Endothelial cell of umbilical vein (primary cell): ENCODE results near the gene CISD2. TPM values are rescaled to one million over a fixed set of nuclear protein-coding genes. Genes with fewer than 3 reads are reported as not detected.

Source experiments
- BruUV-seq: library from RNA; stranded (reverse); fragments of 400-500 nt; replicated peaks from 2 replicates; lab custom pipeline; 2021; lab: Mats Ljungman, UMichigan
- CTCF ChIA-PET: fragments of 300-600, 350-600 bp; sonication (Branson Sonifier 250); formaldehyde crosslinking; loops from one replicate; lab custom pipeline; 2021; ENCODE audit warnings: antibody characterized with exemption, inconsistent platforms; lab: Charles Lee
- POLR2A ChIA-PET: fragments of 300-600, 350-600 bp; sonication (Branson Sonifier 250); formaldehyde crosslinking; loops from one replicate; lab custom pipeline; 2021; ENCODE audit warnings: antibody characterized with exemption, inconsistent platforms; lab: Charles Lee
- DNase-seq: peaks from one replicate; pipeline ENCODE4 v3.0.0-alpha.2; 2011; ENCODE audit warnings: low read depth, low spot score
- FAIRE-seq: peaks from 2 replicates; lab custom pipeline; 2011; peaks lifted over from hg19 to GRCh38; lab: Jason Lieb, UNC
- H2AFZ ChIP-seq: 2 replicates; pipeline ENCODE4 v1.6.0; 2012; ENCODE audit warnings: low read depth, low read length, control low read depth, inconsistent platforms
- H3K27ac ChIP-seq: 2 replicates; pipeline ENCODE4 v1.5.1; 2011; ENCODE audit warnings: low read depth, mild to moderate bottlenecking, control low read depth, low read length, moderate library complexity; ENCODE audit not compliant: insufficient read depth
- H3K27me3 ChIP-seq, 2 experiments: 2 replicates each; pipeline versions ENCODE4 v1.6.0 to v1.6.1; 2011; ENCODE audit warnings: low read length in 2 of 2, mixed read lengths in 1 of 2; ENCODE audit not compliant: control insufficient read depth in 2 of 2, insufficient read depth in 2 of 2
- H3K36me3 ChIP-seq, 2 experiments: 2 replicates in 1 of 2; 3 replicates in 1 of 2; pipeline ENCODE4 v1.5.1; 2011; ENCODE audit warnings: low read length in 2 of 2, mild to moderate bottlenecking in 1 of 2, moderate library complexity in 1 of 2; ENCODE audit not compliant: control insufficient read depth in 2 of 2, insufficient read depth in 2 of 2; ENCODE audit errors: extremely low read depth in 1 of 2
- H3K4me1 ChIP-seq: 3 replicates; pipeline ENCODE4 v1.5.1; 2011; ENCODE audit warnings: mild to moderate bottlenecking, low read length; ENCODE audit not compliant: control insufficient read depth, insufficient read depth; ENCODE audit errors: extremely low read depth
- H3K4me2 ChIP-seq: 2 replicates; pipeline ENCODE4 v1.6.1; 2011; ENCODE audit warnings: low read length, control low read depth, mixed read lengths; ENCODE audit not compliant: insufficient read depth
- H3K4me3 ChIP-seq, 3 experiments: fragments of 200-600 bp in 1 of 3; sonication (generic), shearing (Covaris generic) in 1 of 3; replicated peaks in 1 of 3; 2 replicates each; pipeline ENCODE4 v1.5.1; 2011 to 2016; ENCODE audit warnings: control low read depth in 3 of 3, low read length in 3 of 3, mild to moderate bottlenecking in 2 of 3, inconsistent platforms in 1 of 3, low read depth in 1 of 3, moderate library complexity in 1 of 3; ENCODE audit not compliant: insufficient read depth in 1 of 3
- H3K79me2 ChIP-seq: 2 replicates; pipeline ENCODE4 v1.6.0; 2012; ENCODE audit warnings: low read length, inconsistent platforms; ENCODE audit not compliant: control insufficient read depth, insufficient read depth
- H3K9ac ChIP-seq: replicated peaks from 2 replicates; pipeline ENCODE3; 2011; ENCODE audit warnings: low read length, control low read depth; ENCODE audit not compliant: insufficient read depth; ENCODE audit errors: extremely low read depth
- H3K9me1 ChIP-seq: replicated peaks from 3 replicates; pipeline ENCODE4 v1.6.0; 2011; ENCODE audit warnings: mild to moderate bottlenecking, low read length; ENCODE audit not compliant: control insufficient read depth, insufficient read depth; ENCODE audit errors: extremely low read depth
- H3K9me3 ChIP-seq: replicated peaks from 2 replicates; pipeline ENCODE4 v1.5.1; 2012; ENCODE audit warnings: low read length, inconsistent platforms; ENCODE audit not compliant: control insufficient read depth, insufficient read depth
- H4K20me1 ChIP-seq: replicated peaks from 2 replicates; pipeline ENCODE3; 2011; ENCODE audit warnings: mild to moderate bottlenecking, low read length; ENCODE audit not compliant: control insufficient read depth, insufficient read depth; ENCODE audit errors: extremely low read depth
- EZH2 ChIP-seq: IDR thresholded peaks from 2 replicates; pipeline ENCODE4 v1.6.1; 2012; ENCODE audit warnings: borderline replicate concordance, low read depth, mild to moderate bottlenecking, moderate library complexity, low read length, inconsistent platforms; ENCODE audit not compliant: severe bottlenecking
- FOS ChIP-seq: IDR thresholded peaks from 2 replicates; pipeline ENCODE4 v1.6.1; 2011; ENCODE audit warnings: mild to moderate bottlenecking, low read length, moderate library complexity, borderline replicate concordance; ENCODE audit not compliant: insufficient read depth
- GATA2 ChIP-seq: IDR thresholded peaks from 2 replicates; pipeline ENCODE4 v1.7.0; 2011; ENCODE audit warnings: low read depth, mild to moderate bottlenecking, moderate library complexity, mixed read lengths, low read length; ENCODE audit not compliant: insufficient read length, insufficient read depth
- JUN ChIP-seq: IDR thresholded peaks from 2 replicates; pipeline ENCODE4 v1.6.1; 2011; ENCODE audit warnings: borderline replicate concordance, low read depth; ENCODE audit not compliant: insufficient read length, insufficient read depth
- MYC ChIP-seq: IDR thresholded peaks from one replicate; pipeline ENCODE4 v1.6.1; 2011; ENCODE audit warnings: mild to moderate bottlenecking, low read depth, low read length
- POLR2A ChIP-seq: IDR thresholded peaks from 2 replicates; pipeline ENCODE4 v1.6.1; 2012; ENCODE audit warnings: low read depth, mild to moderate bottlenecking, control low read depth, low read length
- POLR2AphosphoS5 ChIP-seq: IDR thresholded peaks from 2 replicates; pipeline ENCODE4 v1.6.1; 2012; ENCODE audit warnings: low read depth, mild to moderate bottlenecking, control low read depth, low read length, moderate library complexity; ENCODE audit not compliant: insufficient read depth
- dilution Hi-C: fragments of 300-500 bp; cut with MboI; formaldehyde crosslinking; loops from one replicate; pipeline ENCODE4 v1.15.0; 2019; ENCODE audit warnings: low sequenced_read_pairs; ENCODE audit not compliant: extremely low pct_ligation_motif_present
- intact Hi-C: fragments of 100-400 bp; cut with micrococcal nuclease; formaldehyde crosslinking; loops from one replicate; pipeline ENCODE4 v1.10.0; 2022
- polyA plus RNA-seq, 4 experiments: library from polyadenylated mRNA; depleted of rRNA in 3 of 4; stranded (reverse) in 3 of 4; unstranded in 1 of 4; fragments of >200 nt; gene quantifications; 2 replicates each; pipeline versions ENCODE4 v1.2.1 to v1.2.3, GENCODE V29; 2011 to 2012; ENCODE audit warnings: missing spikeins in 1 of 4
- total RNA-seq: library from RNA; stranded (reverse); gene quantifications from 2 replicates; pipeline ENCODE4 v1.2.3, GENCODE V29; 2021
- TF ChIP-seq, protein P1 (sequence below): IDR thresholded peaks from 2 replicates; pipeline ENCODE4 v1.6.1; 2011; ENCODE audit not compliant: insufficient read depth, insufficient read length
- TF ChIP-seq, protein P2 (sequence below), 2 donors: IDR thresholded peaks; 1 replicate in 1 of 2; 2 replicates in 1 of 2; pipeline ENCODE4 v1.5.1; 2011; ENCODE audit warnings: low read length in 2 of 2, mild to moderate bottlenecking in 2 of 2, moderate library complexity in 2 of 2, control low read depth in 1 of 2, inconsistent platforms in 1 of 2, low read depth in 1 of 2; ENCODE audit not compliant: insufficient read depth in 1 of 2; ENCODE audit errors: extremely low read depth in 1 of 2

CISD2 gene
- total and polyA plus RNA-seq, 2 donors (not counting 3 experiments of a cell fraction or from before 2014, with no cell fraction given) = 14.6 to 28.4 TPM

DNA sequence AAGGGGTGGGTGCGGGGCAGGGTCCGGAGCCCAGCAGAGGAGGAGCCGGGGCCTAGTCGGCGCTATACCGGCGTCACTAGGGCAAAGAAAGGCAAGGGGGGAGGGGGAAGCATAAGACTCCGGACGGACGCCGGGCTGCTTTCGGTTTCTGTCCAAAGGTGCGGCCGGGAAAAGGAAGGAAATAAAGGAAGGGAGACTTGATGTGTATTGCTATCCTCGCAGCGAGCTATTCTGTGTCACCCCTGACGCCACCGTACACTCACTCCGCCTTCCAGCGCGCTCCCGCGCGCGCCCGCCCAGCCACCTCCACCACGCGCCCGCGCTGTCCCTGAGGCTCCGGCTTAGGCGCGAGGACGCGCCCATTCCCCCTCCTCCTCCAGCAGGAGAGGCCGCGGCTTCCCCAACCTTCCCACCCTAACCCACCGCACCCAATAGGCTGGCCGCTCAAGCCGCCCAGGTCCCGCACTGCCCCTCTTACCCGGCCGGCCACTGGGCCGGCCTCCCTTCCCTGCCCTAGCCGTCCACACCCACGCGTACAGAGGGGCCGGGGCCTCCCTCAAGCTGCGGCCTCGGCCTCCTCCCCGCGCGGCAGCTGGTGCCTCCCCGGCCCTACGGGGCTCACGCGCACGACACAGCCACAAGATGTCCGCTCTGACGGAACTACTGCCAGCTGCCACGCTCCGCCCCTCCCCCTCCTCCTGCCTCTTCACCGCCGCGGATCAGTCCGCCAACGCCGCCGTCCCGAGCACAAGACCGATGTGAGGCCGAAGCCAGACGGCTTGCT is 41.7 kb upstream of the CISD2 start, which contains the start of gene UBE2D3:
UBE2D3 (minus strand) TSS at position 662 of the 784 bp plus-strand sequence. CDS start 1,043 bp downstream, outside the sequence.
- dilution Hi-C loops = no loop called here
- no peaks in the 10 kb centered on the region for H3K9me1 ChIP-seq
- peak within 1 kb of the TSS; percentile 98 for H3K27ac ChIP-seq
- peaks cover 6% of the 10 kb centered on the region for H4K20me1 ChIP-seq
- peak within 1 kb of the TSS; percentile 70 for H2AFZ ChIP-seq
- no peaks in the 10 kb centered on the region for H3K9me3 ChIP-seq
- peaks cover 32% of the 10 kb centered on the region for H3K4me1 ChIP-seq
- peak; percentile 73 for FAIRE-seq
- peak; percentile 92 for DNase-seq
- ChIA-PET CTCF (interaction anchor here (0.7 to 2.5 kb wide), 10 partner anchors 9 to 407 kb away, joined by 3 to 15 read pairs (median 4); no protein-coding TSS in a partner anchor), POLR2A (interaction anchor here (0.8 to 2.8 kb wide), 10 partner anchors 8 to 182 kb away, joined by 3 to 35 read pairs (median 4); partner anchors contain the start of genes CISD2 and MANBA)
- peaks cover 47% of the 10 kb centered on the region for H3K79me2 ChIP-seq
- no TSS peak for BruUV-seq
- peak within 1 kb of the TSS; percentile 98 for H3K4me2 ChIP-seq
- peak within 1 kb of the TSS; percentile 82 to 97 (median 89) for H3K4me3 ChIP-seq
- peaks cover 0 to 3% of the 10 kb centered on the region in 2 experiments for H3K36me3 ChIP-seq
- intact Hi-C loops = loop anchor here (1.0 to 5.0 kb wide), 6 partner anchors 185 to 396 kb away; partner anchors contain the start of genes BDH2, CENPE and SLC9B2
- no peaks in the 10 kb centered on the region for H3K27me3 ChIP-seq
- H3K9ac ChIP-seq = peak within 1 kb of the TSS; percentile 100
- TF ChIP-seq MYC = peak; percentile 98
- TF ChIP-seq EZH2 = no peak
- TF ChIP-seq POLR2AphosphoS5 = peak; percentile 75
- TF ChIP-seq FOS = no peak
- TF ChIP-seq, protein P1, sequence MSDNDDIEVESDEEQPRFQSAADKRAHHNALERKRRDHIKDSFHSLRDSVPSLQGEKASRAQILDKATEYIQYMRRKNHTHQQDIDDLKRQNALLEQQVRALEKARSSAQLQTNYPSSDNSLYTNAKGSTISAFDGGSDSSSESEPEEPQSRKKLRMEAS = no peak
- TF ChIP-seq, protein P2, sequence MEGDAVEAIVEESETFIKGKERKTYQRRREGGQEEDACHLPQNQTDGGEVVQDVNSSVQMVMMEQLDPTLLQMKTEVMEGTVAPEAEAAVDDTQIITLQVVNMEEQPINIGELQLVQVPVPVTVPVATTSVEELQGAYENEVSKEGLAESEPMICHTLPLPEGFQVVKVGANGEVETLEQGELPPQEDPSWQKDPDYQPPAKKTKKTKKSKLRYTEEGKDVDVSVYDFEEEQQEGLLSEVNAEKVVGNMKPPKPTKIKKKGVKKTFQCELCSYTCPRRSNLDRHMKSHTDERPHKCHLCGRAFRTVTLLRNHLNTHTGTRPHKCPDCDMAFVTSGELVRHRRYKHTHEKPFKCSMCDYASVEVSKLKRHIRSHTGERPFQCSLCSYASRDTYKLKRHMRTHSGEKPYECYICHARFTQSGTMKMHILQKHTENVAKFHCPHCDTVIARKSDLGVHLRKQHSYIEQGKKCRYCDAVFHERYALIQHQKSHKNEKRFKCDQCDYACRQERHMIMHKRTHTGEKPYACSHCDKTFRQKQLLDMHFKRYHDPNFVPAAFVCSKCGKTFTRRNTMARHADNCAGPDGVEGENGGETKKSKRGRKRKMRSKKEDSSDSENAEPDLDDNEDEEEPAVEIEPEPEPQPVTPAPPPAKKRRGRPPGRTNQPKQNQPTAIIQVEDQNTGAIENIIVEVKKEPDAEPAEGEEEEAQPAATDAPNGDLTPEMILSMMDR (IDR thresholded peaks at IDR 0.05; ENCODE audit: extremely low read depth in 1 of 2, insufficient read depth in 1 of 2, low read depth in 1 of 2, low read length in 2 of 2) = peak in 1 of 2 donors; percentile 15
- TF ChIP-seq POLR2A = peak; percentile 86
- TF ChIP-seq GATA2 = no peak
- no peak for TF ChIP-seq JUN
